ENCODE measurements around the gene FAM110D. TPM values are rescaled to one million over a fixed set of nuclear protein-coding genes. Genes with fewer than 3 reads are reported as not detected.

The FAM110D gene
- total RNA-seq, 1 experiment from 2014 or later, result 0.55 TPM

- 0 out of 2 replicates have a peak, but pooled peaks cover 3% of the 10 kb centered on the region for H3K36me3 Mint-ChIP-seq
- no peaks in the 10 kb centered on the region for H3K27me3 Mint-ChIP-seq (ENCODE audit: low read depth)
- CTCF ChIA-PET, result interaction anchor here (4.2 kb wide), 1 partner anchor 20 kb away, joined by 31 read pairs; no protein-coding TSS in a partner anchor
- TF ChIP-seq TCF7 (CRISPR knock-in tag; IDR thresholded peaks at IDR 0.05; ENCODE audit: low read depth), result no peak
- TF ChIP-seq USF2 (CRISPR knock-in tag; IDR thresholded peaks at IDR 0.05), result no peak
- TF ChIP-seq MYBL2 (CRISPR knock-in tag; IDR thresholded peaks at IDR 0.05), result no peak
- no peak for TF ChIP-seq ZNF121 (CRISPR knock-in tag; IDR thresholded peaks at IDR 0.05)
- TF ChIP-seq CDX4 (CRISPR knock-in tag; IDR thresholded peaks at IDR 0.05; ENCODE audit: borderline replicate concordance), result no peak
- no peak for TF ChIP-seq ELF4 (CRISPR knock-in tag; IDR thresholded peaks at IDR 0.05; ENCODE audit: low read depth)
- POLR2A ChIA-PET, result no interaction called here
- H3K27ac Mint-ChIP-seq, result no peak overlapping the region
- no peaks in the 10 kb centered on the region for H3K9me3 Mint-ChIP-seq
- no peak for DNase-seq (ENCODE audit: low spot score)
- no peak overlapping the region for H3K4me3 Mint-ChIP-seq
- no peak for ATAC-seq
- peaks cover 12% of the 10 kb centered on the region for H3K4me1 Mint-ChIP-seq
These were observed 33.5 kb upstream of the FAM110D start for GRCh38 chr1:26125382-26125781.

- H3K27me3 Mint-ChIP-seq (ENCODE audit: low read depth), result no peaks in the 10 kb centered on the region
- no peak overlapping the region for H3K27ac Mint-ChIP-seq
- ChIA-PET CTCF (interaction anchor here (1.2 to 4.2 kb wide), 2 partner anchors 19 to 64 kb away, joined by 3 to 31 read pairs; partner anchors contain the start of gene CATSPER4), POLR2A (no interaction called here)
- 0 out of 2 replicates have a peak, but pooled peaks cover 3% of the 10 kb centered on the region for H3K36me3 Mint-ChIP-seq
- H3K4me3 Mint-ChIP-seq, result no peak overlapping the region
- no peak for ATAC-seq
- TF ChIP-seq AFF4 (CRISPR knock-in tag; IDR thresholded peaks at IDR 0.05; ENCODE audit: borderline replicate concordance) (no peak), FOXK1 (CRISPR knock-in tag; IDR thresholded peaks at IDR 0.05) (no peak), FOXJ3 (CRISPR knock-in tag; IDR thresholded peaks at IDR 0.05; ENCODE audit: borderline replicate concordance) (no peak)
- H3K4me1 Mint-ChIP-seq, result peaks cover 12% of the 10 kb centered on the region
- DNase-seq (ENCODE audit: low spot score), result no peak
- H3K9me3 Mint-ChIP-seq, result no peaks in the 10 kb centered on the region
These were observed 32.9 kb upstream of the FAM110D start for GRCh38 chr1:26125946-26126320.

- Mint-ChIP-seq H3K9me3 (no peaks in the 10 kb centered on the region), H3K27ac (peak overlapping the region; percentile 26; the same call in 1 of the 2 replicates)
- TF ChIP-seq AR (CRISPR knock-in tag; IDR thresholded peaks at IDR 0.05), result no peak
- TF ChIP-seq ZNF423 (CRISPR knock-in tag; IDR thresholded peaks at IDR 0.05), result no peak
- no peak for TF ChIP-seq ZNF219 (CRISPR knock-in tag; IDR thresholded peaks at IDR 0.05; ENCODE audit: borderline replicate concordance)
- TF ChIP-seq ZNF281 (CRISPR knock-in tag; IDR thresholded peaks at IDR 0.05), result no peak
- TF ChIP-seq GABPB1 (CRISPR knock-in tag; IDR thresholded peaks at IDR 0.05), result no peak
- TF ChIP-seq E2F5 (CRISPR knock-in tag; IDR thresholded peaks at IDR 0.05), result no peak
- TF ChIP-seq IRF2 (CRISPR knock-in tag; IDR thresholded peaks at IDR 0.05; ENCODE audit: borderline replicate concordance, low read depth), result no peak
- no peak for TF ChIP-seq CDX4 (CRISPR knock-in tag; IDR thresholded peaks at IDR 0.05; ENCODE audit: borderline replicate concordance)
These were observed 32.4 kb upstream of the FAM110D start for GRCh38 chr1:26126321-26127084.

More at GRCh38 chr1:26126321-26127084, 32.4 kb upstream of the FAM110D start:
- DNase-seq (ENCODE audit: low spot score) (no peak), ATAC-seq (no peak)
- H3K4me3 Mint-ChIP-seq, result no peak overlapping the region
- 0 out of 2 replicates have a peak, but pooled peaks cover 3% of the 10 kb centered on the region for H3K36me3 Mint-ChIP-seq
- POLR2A ChIA-PET, result no interaction called here
- peaks cover 12% of the 10 kb centered on the region for H3K4me1 Mint-ChIP-seq
- CTCF ChIA-PET, result interaction anchor here (0.6 to 4.2 kb wide), 5 partner anchors 13 to 89 kb away, joined by 3 to 31 read pairs (median 5); partner anchors contain the start of gene CATSPER4
- no peaks in the 10 kb centered on the region for H3K27me3 Mint-ChIP-seq (ENCODE audit: low read depth)
